Measurements from ENCODE around the gene KCND1. TPM values are rescaled to one million over a fixed set of nuclear protein-coding genes. Genes with fewer than 3 reads are reported as not detected.

Gene KCND1
- total and polyA plus RNA-seq, 2 experiments from 2014 or later: 2.7 to 5.6 TPM

DNA sequence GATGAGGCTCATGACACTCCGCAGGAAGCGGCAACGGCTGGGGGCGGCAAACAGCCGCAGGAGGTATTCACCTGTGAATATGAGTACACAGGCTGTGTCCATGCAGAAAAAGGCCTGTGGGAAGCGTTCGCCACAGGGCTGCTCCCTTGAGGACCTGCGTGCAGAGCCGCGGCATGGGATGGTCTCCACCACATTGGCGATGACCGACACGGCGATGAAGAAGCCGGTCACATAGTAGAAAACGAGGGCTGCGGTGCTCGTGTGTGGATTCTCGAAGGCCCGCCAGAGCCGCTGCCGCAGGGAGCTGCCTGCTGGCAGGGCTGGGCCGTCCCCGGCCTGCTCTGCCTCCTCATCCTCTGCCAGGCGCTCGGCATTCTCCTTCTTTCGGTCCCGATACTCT, 2.2 kb downstream of the KCND1 start:
- Histone ChIP-seq H3F3A (replicated peaks; ENCODE audit: low read depth) (no peaks in the 10 kb centered on the region), H3K27ac (ENCODE audit: low read depth) (no peak overlapping the region), H3K27me3 (ENCODE audit: insufficient read depth) (no peaks in the 10 kb centered on the region), H3K4me2 (no peak overlapping the region), H3K9me2 (ENCODE audit: insufficient read depth) (no peaks in the 10 kb centered on the region), H3K79me2 (replicated peaks; ENCODE audit: insufficient read depth) (no peaks in the 10 kb centered on the region), H3K36me3 (ENCODE audit: insufficient read depth) (no peaks in the 10 kb centered on the region), H3K4me3 (no peak overlapping the region), H3K4me1 (ENCODE audit: insufficient read depth) (no peaks in the 10 kb centered on the region), H2AFZ (no peak overlapping the region), H4K20me1 (replicated peaks; ENCODE audit: insufficient read depth) (no peaks in the 10 kb centered on the region)
- TF ChIP-seq CREB1 (CRISPR knock-in tag; IDR thresholded peaks at IDR 0.05; ENCODE audit: low read depth) (no peak), EZH2phosphoT487 (IDR thresholded peaks at IDR 0.05; ENCODE audit: unreplicated experiment) (no peak), POLR2AphosphoS5 (IDR thresholded peaks at IDR 0.05; ENCODE audit: low read depth) (no peak), JUNB (IDR thresholded peaks at IDR 0.05; ENCODE audit: unreplicated experiment) (no peak), ETS1 (IDR thresholded peaks at IDR 0.05) (no peak), ZNF114 (CRISPR knock-in tag; IDR thresholded peaks at IDR 0.05) (no peak), EZH2 (IDR thresholded peaks at IDR 0.05; ENCODE audit: low read depth, unreplicated experiment) (no peak), ZNF331 (CRISPR knock-in tag; IDR thresholded peaks at IDR 0.05; ENCODE audit: low read depth) (no peak), STAT1 (IDR thresholded peaks at IDR 0.05; ENCODE audit: unreplicated experiment) (no peak), NANOG (IDR thresholded peaks at IDR 0.05; ENCODE audit: borderline replicate concordance) (no peak), ZNF462 (CRISPR knock-in tag; IDR thresholded peaks at IDR 0.05) (no peak), CTCF (conservative IDR thresholded peaks at IDR 0.05; ENCODE audit: low read depth in 2 of 2) (no peak)
- TF ChIP-seq, protein P1, sequence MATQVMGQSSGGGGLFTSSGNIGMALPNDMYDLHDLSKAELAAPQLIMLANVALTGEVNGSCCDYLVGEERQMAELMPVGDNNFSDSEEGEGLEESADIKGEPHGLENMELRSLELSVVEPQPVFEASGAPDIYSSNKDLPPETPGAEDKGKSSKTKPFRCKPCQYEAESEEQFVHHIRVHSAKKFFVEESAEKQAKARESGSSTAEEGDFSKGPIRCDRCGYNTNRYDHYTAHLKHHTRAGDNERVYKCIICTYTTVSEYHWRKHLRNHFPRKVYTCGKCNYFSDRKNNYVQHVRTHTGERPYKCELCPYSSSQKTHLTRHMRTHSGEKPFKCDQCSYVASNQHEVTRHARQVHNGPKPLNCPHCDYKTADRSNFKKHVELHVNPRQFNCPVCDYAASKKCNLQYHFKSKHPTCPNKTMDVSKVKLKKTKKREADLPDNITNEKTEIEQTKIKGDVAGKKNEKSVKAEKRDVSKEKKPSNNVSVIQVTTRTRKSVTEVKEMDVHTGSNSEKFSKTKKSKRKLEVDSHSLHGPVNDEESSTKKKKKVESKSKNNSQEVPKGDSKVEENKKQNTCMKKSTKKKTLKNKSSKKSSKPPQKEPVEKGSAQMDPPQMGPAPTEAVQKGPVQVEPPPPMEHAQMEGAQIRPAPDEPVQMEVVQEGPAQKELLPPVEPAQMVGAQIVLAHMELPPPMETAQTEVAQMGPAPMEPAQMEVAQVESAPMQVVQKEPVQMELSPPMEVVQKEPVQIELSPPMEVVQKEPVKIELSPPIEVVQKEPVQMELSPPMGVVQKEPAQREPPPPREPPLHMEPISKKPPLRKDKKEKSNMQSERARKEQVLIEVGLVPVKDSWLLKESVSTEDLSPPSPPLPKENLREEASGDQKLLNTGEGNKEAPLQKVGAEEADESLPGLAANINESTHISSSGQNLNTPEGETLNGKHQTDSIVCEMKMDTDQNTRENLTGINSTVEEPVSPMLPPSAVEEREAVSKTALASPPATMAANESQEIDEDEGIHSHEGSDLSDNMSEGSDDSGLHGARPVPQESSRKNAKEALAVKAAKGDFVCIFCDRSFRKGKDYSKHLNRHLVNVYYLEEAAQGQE (IDR thresholded peaks at IDR 0.05; ENCODE audit: unreplicated experiment): no peak
- H3K4me3 Mint-ChIP-seq: no peak overlapping the region
- DNase-seq (ENCODE audit: low spot score) (no peak), ATAC-seq (no peak)
- H3K27ac Mint-ChIP-seq: no peak overlapping the region
- H3K4me1 Mint-ChIP-seq: peaks cover 19% of the 10 kb centered on the region
- peaks cover 4% of the 10 kb centered on the region for H3K36me3 Mint-ChIP-seq (ENCODE audit: low read depth)
- H3K27me3 Mint-ChIP-seq (ENCODE audit: insufficient read depth, low read depth, poor library complexity): peaks cover 2% of the 10 kb centered on the region
- no peaks in the 10 kb centered on the region for H3K9me3 Mint-ChIP-seq
